B cell (primary cell): ENCODE data around the gene LAMP5.

Experiments
- EZH2 ChIP-seq: IDR thresholded peaks from 2 replicates; pipeline ENCODE4 v1.6.1; 2012; ENCODE audit warnings: borderline replicate concordance, low read depth, mild to moderate bottlenecking, moderate library complexity, low read length; ENCODE audit not compliant: insufficient read depth, poor library complexity, severe bottlenecking
- TF ChIP-seq, protein P1 (sequence below): fragments of 200-600 bp; IDR thresholded peaks from one replicate; pipeline ENCODE4 v1.8.0; 2022; ENCODE audit warnings: antibody characterized with exemption, mild to moderate bottlenecking

DNA sequence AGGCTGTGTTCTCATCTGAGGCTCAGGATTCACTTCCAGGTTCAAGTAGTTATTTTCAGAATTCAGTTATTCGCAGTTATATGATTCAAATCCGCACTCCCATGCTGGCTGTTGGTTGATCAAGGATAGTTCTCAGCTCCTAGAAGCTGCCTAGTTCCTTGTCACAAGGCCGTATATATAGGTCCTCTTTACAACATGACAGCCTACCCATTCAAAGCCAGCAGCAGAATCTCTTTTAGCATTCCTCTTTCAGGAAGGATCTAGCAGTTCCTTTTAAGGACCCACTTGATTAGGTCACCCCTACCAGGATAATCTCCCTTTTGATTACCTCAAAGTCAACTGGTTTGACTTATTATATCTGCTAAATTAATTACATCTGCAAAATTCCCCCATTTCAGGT, 23.8 kb upstream of the LAMP5 start:
- TF ChIP-seq, protein P1, sequence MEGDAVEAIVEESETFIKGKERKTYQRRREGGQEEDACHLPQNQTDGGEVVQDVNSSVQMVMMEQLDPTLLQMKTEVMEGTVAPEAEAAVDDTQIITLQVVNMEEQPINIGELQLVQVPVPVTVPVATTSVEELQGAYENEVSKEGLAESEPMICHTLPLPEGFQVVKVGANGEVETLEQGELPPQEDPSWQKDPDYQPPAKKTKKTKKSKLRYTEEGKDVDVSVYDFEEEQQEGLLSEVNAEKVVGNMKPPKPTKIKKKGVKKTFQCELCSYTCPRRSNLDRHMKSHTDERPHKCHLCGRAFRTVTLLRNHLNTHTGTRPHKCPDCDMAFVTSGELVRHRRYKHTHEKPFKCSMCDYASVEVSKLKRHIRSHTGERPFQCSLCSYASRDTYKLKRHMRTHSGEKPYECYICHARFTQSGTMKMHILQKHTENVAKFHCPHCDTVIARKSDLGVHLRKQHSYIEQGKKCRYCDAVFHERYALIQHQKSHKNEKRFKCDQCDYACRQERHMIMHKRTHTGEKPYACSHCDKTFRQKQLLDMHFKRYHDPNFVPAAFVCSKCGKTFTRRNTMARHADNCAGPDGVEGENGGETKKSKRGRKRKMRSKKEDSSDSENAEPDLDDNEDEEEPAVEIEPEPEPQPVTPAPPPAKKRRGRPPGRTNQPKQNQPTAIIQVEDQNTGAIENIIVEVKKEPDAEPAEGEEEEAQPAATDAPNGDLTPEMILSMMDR: no peak
- no peak for TF ChIP-seq EZH2
